Measurements from ENCODE around the gene NRP2. TPM values are rescaled to one million over a fixed set of nuclear protein-coding genes. Genes with fewer than 3 reads are reported as not detected.
A peak's percentile ranks its signal among the peaks of the same experiment; 100 is the strongest.

The NRP2 gene
- total RNA-seq, 2 donors from 2014 or later, result 9.7 to 21.0 TPM

- Histone ChIP-seq H3K27me3 (replicated peaks; ENCODE audit: insufficient read depth) (no peaks in the 10 kb centered on the region), H3K36me3 (no peaks in the 10 kb centered on the region), H3K4me3 (no peak overlapping the region), H3K27ac (no peak overlapping the region), H3K9me3 (no peaks in the 10 kb centered on the region), H3K4me1 (replicated peaks) (no peaks in the 10 kb centered on the region)
- no peak for DNase-seq (ENCODE audit: low spot score)
- intact Hi-C loops (cut with DNase I), result loop anchor here (5.0 kb wide), 1 partner anchor 33 kb away; no protein-coding TSS in a partner anchor
- TF ChIP-seq POLR2A (IDR thresholded peaks at IDR 0.05) (no peak), CTCF (IDR thresholded peaks at IDR 0.05) (no peak), POLR2AphosphoS5 (IDR thresholded peaks at IDR 0.05) (no peak)
- 68% methylated on average over 4 of the region's 4 CpGs for WGBS
Measured at GRCh38 chr2:205699515-205700289, 17.4 kb downstream of the NRP2 start.

GRCh38 chr2:205700331-205701132 lies 18.2 kb downstream of the NRP2 start:
- Histone ChIP-seq H3K4me3 (no peak overlapping the region), H3K27ac (no peak overlapping the region), H3K9me3 (no peaks in the 10 kb centered on the region), H3K36me3 (no peaks in the 10 kb centered on the region), H3K4me1 (replicated peaks) (no peaks in the 10 kb centered on the region), H3K27me3 (replicated peaks; ENCODE audit: insufficient read depth) (no peaks in the 10 kb centered on the region)
- TF ChIP-seq POLR2A (IDR thresholded peaks at IDR 0.05), result no peak
- TF ChIP-seq CTCF (IDR thresholded peaks at IDR 0.05), result no peak
- TF ChIP-seq POLR2AphosphoS5 (IDR thresholded peaks at IDR 0.05), result no peak
- WGBS, result 65% methylated on average over 12 of the region's 12 CpGs
- intact Hi-C loops (cut with DNase I), result no loop called here
- DNase-seq (ENCODE audit: low spot score), result no peak

- Histone ChIP-seq H3K4me1 (replicated peaks) (no peaks in the 10 kb centered on the region), H3K36me3 (no peaks in the 10 kb centered on the region), H3K9me3 (no peaks in the 10 kb centered on the region), H3K27ac (peak overlapping the region in 1 of 2 donors; percentile 19), H3K4me3 (no peak overlapping the region), H3K27me3 (replicated peaks; ENCODE audit: insufficient read depth) (no peaks in the 10 kb centered on the region)
- intact Hi-C loops (cut with DNase I), result no loop called here
- DNase-seq (ENCODE audit: low spot score), result no peak
- WGBS, result 59% methylated on average over 1 of the region's 1 CpG
- TF ChIP-seq POLR2AphosphoS5 (IDR thresholded peaks at IDR 0.05) (no peak), POLR2A (IDR thresholded peaks at IDR 0.05) (no peak), CTCF (IDR thresholded peaks at IDR 0.05) (no peak)
Measured at GRCh38 chr2:205701509-205701908, 19.2 kb downstream of the NRP2 start.

GRCh38 chr2:205702576-205702975 lies 20.3 kb downstream of the NRP2 start:
- Histone ChIP-seq H3K9me3 (no peaks in the 10 kb centered on the region), H3K36me3 (no peaks in the 10 kb centered on the region), H3K4me3 (no peak overlapping the region), H3K4me1 (replicated peaks) (no peaks in the 10 kb centered on the region), H3K27me3 (replicated peaks; ENCODE audit: insufficient read depth) (no peaks in the 10 kb centered on the region), H3K27ac (no peak overlapping the region)
- TF ChIP-seq POLR2AphosphoS5 (IDR thresholded peaks at IDR 0.05) (no peak), POLR2A (IDR thresholded peaks at IDR 0.05) (no peak), CTCF (IDR thresholded peaks at IDR 0.05) (no peak)
- 40% methylated on average over 1 of the region's 1 CpG for WGBS
- intact Hi-C loops (cut with DNase I), result no loop called here
- no peak for DNase-seq (ENCODE audit: low spot score)

All from prostate gland (tissue), 2 donors.